SW 1271 (cell line): ENCODE results near the gene SOAT2.
"Not testable (repeated sequence)": the region's sequence is repeated elsewhere in the genome, so short reads cannot be mapped to it uniquely, and the experiment has no call there.

Experiments
- DNase-seq, 2 experiments: peaks; one replicate each; lab custom pipeline; 2025; lab: John Stamatoyannopoulos, UW

The SOAT2 gene

GRCh38 chr12:53143355-53143754 lies 40.1 kb downstream of the SOAT2 start:
- DNase-seq, result no peak

GRCh38 chr12:53145383-53146260 lies 42.3 kb downstream of the SOAT2 start:
- DNase-seq, result no peak

GRCh38 chr12:53147181-53147580 lies 43.9 kb downstream of the SOAT2 start:
- DNase-seq, result no peak

- no peak for DNase-seq
These were observed 44.4 kb downstream of the SOAT2 start for GRCh38 chr12:53147653-53148052.

GRCh38 chr12:53151039-53151438 lies 47.8 kb downstream of the SOAT2 start:
- DNase-seq, result no peak

GRCh38 chr12:53152390-53152789 lies 49.1 kb downstream of the SOAT2 start:
- DNase-seq, result no peak

GRCh38 chr12:53159195-53159839 lies 56.0 kb downstream of the SOAT2 start:
- peak in 1 of 2 experiments; percentile 43 for DNase-seq

- no peak for DNase-seq
These were observed 56.7 kb downstream of the SOAT2 start for GRCh38 chr12:53160000-53160399.

- DNase-seq, result no peak
These were observed 57.4 kb downstream of the SOAT2 start for GRCh38 chr12:53160673-53161072.

GRCh38 chr12:53161119-53161911 lies 58.0 kb downstream of the SOAT2 start:
- no peak for DNase-seq

GRCh38 chr12:53163008-53163407 lies 59.7 kb downstream of the SOAT2 start:
- not testable (repeated sequence) for DNase-seq

- DNase-seq, result no peak
These were observed 63.6 kb downstream of the SOAT2 start for GRCh38 chr12:53166837-53167236.

- no peak for DNase-seq
These were observed 66.4 kb downstream of the SOAT2 start for GRCh38 chr12:53169644-53170043.

- no peak for DNase-seq
These were observed 66.9 kb downstream of the SOAT2 start for GRCh38 chr12:53170215-53170614.

GRCh38 chr12:53170876-53171724 lies 67.8 kb downstream of the SOAT2 start:
- no peak for DNase-seq

- DNase-seq, result no peak
These were observed 68.5 kb downstream of the SOAT2 start for GRCh38 chr12:53171725-53172329.

GRCh38 chr12:53172352-53172751 lies 69.1 kb downstream of the SOAT2 start:
- no peak for DNase-seq

GRCh38 chr12:53173085-53173715 lies 69.9 kb downstream of the SOAT2 start:
- DNase-seq, result no peak
